ENCODE measurements around the gene NPHP4. TPM values are rescaled to one million over a fixed set of nuclear protein-coding genes. Genes with fewer than 3 reads are reported as not detected.

The NPHP4 gene
- polyA plus RNA-seq, 1 donor (not counting 4 experiments of a cell fraction or from before 2014, with no cell fraction given) = 3.7 TPM

DNA sequence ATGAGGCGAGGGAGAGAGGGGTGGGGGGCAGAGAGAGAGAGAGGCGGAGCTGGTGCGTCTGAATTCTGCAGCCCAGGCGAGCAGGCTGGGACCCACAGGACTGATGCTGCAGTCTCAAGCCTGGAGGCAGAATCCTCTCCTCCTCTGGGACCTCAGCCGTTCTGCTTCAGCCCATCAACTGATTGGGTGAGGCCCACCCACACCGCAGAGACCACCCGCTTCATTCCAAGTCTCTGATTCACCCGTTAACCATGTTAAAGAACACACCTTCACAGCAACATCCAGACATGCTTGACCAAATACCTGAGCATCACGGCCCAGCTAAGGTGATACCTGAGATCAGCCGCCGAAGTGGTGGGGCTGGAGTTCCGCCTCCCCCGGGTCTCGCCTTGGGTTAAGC, 147.8 kb downstream of the NPHP4 start:
- no peak overlapping the region for H3K27ac ChIP-seq (ENCODE audit: control insufficient read depth, insufficient read depth, low read length)
- no peaks in the 10 kb centered on the region for H3K9me3 ChIP-seq (ENCODE audit: control insufficient read depth, low read depth, low read length)
- H3K27me3 ChIP-seq (ENCODE audit: control insufficient read depth, extremely low read depth, insufficient read depth, low read length) = no peaks in the 10 kb centered on the region
- H3K79me2 ChIP-seq (ENCODE audit: control insufficient read depth, insufficient read depth, low read length) = no peaks in the 10 kb centered on the region
- H3K36me3 ChIP-seq (ENCODE audit: control insufficient read depth in 2 of 2, extremely low read depth in 1 of 2, insufficient read depth in 2 of 2, low read length in 2 of 2) = no peaks in the 10 kb centered on the region
- H3K4me2 ChIP-seq (ENCODE audit: control insufficient read depth, extremely low read depth, insufficient read depth, low read depth, low read length) = no peak overlapping the region
- TF ChIP-seq EZH2 (IDR thresholded peaks at IDR 0.05; ENCODE audit: low read length) = no peak
- TF ChIP-seq, protein P1, sequence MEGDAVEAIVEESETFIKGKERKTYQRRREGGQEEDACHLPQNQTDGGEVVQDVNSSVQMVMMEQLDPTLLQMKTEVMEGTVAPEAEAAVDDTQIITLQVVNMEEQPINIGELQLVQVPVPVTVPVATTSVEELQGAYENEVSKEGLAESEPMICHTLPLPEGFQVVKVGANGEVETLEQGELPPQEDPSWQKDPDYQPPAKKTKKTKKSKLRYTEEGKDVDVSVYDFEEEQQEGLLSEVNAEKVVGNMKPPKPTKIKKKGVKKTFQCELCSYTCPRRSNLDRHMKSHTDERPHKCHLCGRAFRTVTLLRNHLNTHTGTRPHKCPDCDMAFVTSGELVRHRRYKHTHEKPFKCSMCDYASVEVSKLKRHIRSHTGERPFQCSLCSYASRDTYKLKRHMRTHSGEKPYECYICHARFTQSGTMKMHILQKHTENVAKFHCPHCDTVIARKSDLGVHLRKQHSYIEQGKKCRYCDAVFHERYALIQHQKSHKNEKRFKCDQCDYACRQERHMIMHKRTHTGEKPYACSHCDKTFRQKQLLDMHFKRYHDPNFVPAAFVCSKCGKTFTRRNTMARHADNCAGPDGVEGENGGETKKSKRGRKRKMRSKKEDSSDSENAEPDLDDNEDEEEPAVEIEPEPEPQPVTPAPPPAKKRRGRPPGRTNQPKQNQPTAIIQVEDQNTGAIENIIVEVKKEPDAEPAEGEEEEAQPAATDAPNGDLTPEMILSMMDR (optimal IDR thresholded peaks at IDR 0.05 in 1 of 3, IDR thresholded peaks at IDR 0.05 in 1 of 3, conservative IDR thresholded peaks at IDR 0.05 in 1 of 3; ENCODE audit: extremely low read depth in 1 of 3, insufficient read depth in 2 of 3, low read length in 3 of 3) = no peak
- peaks cover 2% of the 10 kb centered on the region for H4K20me1 ChIP-seq (ENCODE audit: control insufficient read depth, extremely low read depth, insufficient read depth, low read length)
- no peaks in the 10 kb centered on the region for H3K4me1 ChIP-seq (ENCODE audit: control insufficient read depth, extremely low read depth, insufficient read depth, low read length)
- H3K9me1 ChIP-seq (ENCODE audit: control insufficient read depth, extremely low read depth, insufficient read depth, low read length) = no peaks in the 10 kb centered on the region
- no peak overlapping the region for H2AFZ ChIP-seq (ENCODE audit: control insufficient read depth, low read length)
- dilution Hi-C loops (cut with MboI; ENCODE audit: extremely low pct_ligation_motif_present, low sequenced_read_pairs) = no loop called here
- FAIRE-seq = no peak
- H3K9ac ChIP-seq (ENCODE audit: control insufficient read depth, extremely low read depth, insufficient read depth, low read length) = no peak overlapping the region
- no peak overlapping the region for H3K4me3 ChIP-seq (ENCODE audit: control insufficient read depth in 2 of 3, extremely low read depth in 1 of 3, insufficient read depth in 2 of 3, low read depth in 1 of 3, low read length in 3 of 3)
- DNase-seq (ENCODE audit: low read depth, low spot score) = no peak

DNA sequence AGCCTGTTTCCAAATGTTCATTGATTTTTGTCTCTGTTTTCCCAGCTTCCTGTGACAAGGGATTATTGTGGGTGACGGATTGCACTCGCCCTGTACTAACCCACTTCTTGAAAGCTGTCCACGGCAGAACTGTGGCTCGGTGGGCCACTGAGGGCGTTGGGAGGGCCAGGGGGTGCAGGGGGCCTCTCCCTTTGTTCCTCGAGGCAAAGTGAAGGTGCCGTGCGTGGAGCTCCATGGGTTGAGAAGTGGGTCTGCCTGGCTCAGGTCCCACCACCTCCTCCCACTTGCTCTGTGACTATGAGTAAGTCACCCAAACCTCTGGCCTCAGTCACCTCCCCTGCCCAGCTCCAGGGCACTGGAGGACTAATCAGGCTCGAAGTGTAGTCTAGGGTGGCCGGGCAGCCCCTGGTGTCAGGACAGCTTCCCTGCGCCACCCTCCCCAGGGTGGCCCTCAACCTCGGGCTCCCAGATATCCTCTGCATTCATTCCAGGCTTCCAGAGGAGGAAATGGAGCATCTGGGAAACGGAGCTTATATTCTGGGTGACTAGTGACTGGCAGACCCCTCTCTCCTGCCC, 148.6 kb downstream of the NPHP4 start:
- dilution Hi-C loops (cut with MboI; ENCODE audit: extremely low pct_ligation_motif_present, low sequenced_read_pairs) = no loop called here
- Histone ChIP-seq H2AFZ (ENCODE audit: control insufficient read depth, low read length) (no peak overlapping the region), H3K27me3 (ENCODE audit: control insufficient read depth, extremely low read depth, insufficient read depth, low read length) (no peaks in the 10 kb centered on the region), H3K36me3 (ENCODE audit: control insufficient read depth in 2 of 2, extremely low read depth in 1 of 2, insufficient read depth in 2 of 2, low read length in 2 of 2) (no peaks in the 10 kb centered on the region), H3K9ac (ENCODE audit: control insufficient read depth, extremely low read depth, insufficient read depth, low read length) (no peak overlapping the region), H3K9me3 (ENCODE audit: control insufficient read depth, low read depth, low read length) (no peaks in the 10 kb centered on the region), H3K4me3 (ENCODE audit: control insufficient read depth in 2 of 3, extremely low read depth in 1 of 3, insufficient read depth in 2 of 3, low read depth in 1 of 3, low read length in 3 of 3) (no peak overlapping the region), H3K4me2 (ENCODE audit: control insufficient read depth, extremely low read depth, insufficient read depth, low read depth, low read length) (no peak overlapping the region), H3K79me2 (ENCODE audit: control insufficient read depth, insufficient read depth, low read length) (no peaks in the 10 kb centered on the region), H3K27ac (ENCODE audit: control insufficient read depth, insufficient read depth, low read length) (no peak overlapping the region), H3K9me1 (ENCODE audit: control insufficient read depth, extremely low read depth, insufficient read depth, low read length) (no peaks in the 10 kb centered on the region), H4K20me1 (ENCODE audit: control insufficient read depth, extremely low read depth, insufficient read depth, low read length) (peaks cover 2% of the 10 kb centered on the region), H3K4me1 (ENCODE audit: control insufficient read depth, extremely low read depth, insufficient read depth, low read length) (no peaks in the 10 kb centered on the region)
- no peak for TF ChIP-seq EZH2 (IDR thresholded peaks at IDR 0.05; ENCODE audit: low read length)
- TF ChIP-seq, protein P1 (optimal IDR thresholded peaks at IDR 0.05 in 1 of 3, IDR thresholded peaks at IDR 0.05 in 1 of 3, conservative IDR thresholded peaks at IDR 0.05 in 1 of 3; ENCODE audit: extremely low read depth in 1 of 3, insufficient read depth in 2 of 3, low read length in 3 of 3) = no peak
- FAIRE-seq = no peak
- DNase-seq (ENCODE audit: low read depth, low spot score) = no peak
